HG03558 (cell line): ENCODE data around the gene OXSR1.
"Not testable (repeated sequence)": the region's sequence is repeated elsewhere in the genome, so short reads cannot be mapped to it uniquely, and the experiment has no call there.

ENCODE experiments used
- ATAC-seq: cut with Tn5 transposase; IDR thresholded peaks from one replicate; pipeline ENCODE4 v1.9.1; 2021; ENCODE audit warnings: moderate number of reproducible peaks; ENCODE audit not compliant: unreplicated experiment; ENCODE audit errors: extremely low read depth

Gene OXSR1

DNA sequence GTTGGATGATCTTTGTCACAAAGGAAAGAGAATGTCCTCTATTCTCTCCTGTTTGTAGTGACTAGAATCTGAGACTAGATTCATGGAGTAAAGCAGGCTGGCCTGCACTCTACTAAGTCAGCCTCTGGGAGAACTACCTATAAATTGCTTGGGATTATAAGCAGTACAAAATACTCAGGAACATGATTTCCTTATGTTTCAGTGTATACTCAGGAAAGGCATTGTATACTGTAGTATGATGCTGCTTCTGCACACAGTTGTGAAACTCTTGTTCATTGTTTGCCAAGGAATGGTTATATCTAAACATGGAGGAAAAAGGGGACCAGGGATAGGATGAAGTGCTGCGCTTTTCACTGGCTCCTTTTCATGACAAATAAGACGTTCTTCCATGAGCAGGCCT lies 49.2 kb downstream of the OXSR1 start:
- ATAC-seq = no peak

DNA sequence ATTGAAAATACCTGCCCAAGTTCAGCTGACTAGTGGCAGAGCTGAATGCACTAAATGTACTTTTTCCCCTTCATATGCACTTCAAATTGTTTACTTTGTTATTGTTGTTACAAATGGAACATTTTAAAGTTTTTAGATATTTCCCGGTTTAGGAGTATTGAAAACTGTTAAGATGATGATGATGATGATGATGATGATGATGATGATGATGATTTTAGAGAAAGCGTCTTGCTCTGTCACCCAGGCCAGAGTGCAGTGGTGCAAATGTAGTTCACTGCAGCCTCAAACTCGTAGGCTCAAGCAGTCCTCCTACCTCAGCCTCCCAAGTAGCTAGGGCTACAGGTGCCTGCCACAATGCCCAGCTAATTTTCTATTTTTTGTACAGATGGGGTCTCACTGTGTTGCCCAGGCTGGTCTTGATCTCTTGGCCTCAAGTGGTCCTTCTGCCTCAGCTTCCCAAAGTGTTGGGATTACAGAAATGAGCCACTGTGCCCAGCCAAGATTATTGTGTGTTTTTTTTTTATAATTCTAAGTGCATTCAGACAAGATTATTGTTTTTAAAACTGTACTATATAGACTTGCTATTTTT lies 54.4 kb downstream of the OXSR1 start:
- no peak for ATAC-seq

DNA sequence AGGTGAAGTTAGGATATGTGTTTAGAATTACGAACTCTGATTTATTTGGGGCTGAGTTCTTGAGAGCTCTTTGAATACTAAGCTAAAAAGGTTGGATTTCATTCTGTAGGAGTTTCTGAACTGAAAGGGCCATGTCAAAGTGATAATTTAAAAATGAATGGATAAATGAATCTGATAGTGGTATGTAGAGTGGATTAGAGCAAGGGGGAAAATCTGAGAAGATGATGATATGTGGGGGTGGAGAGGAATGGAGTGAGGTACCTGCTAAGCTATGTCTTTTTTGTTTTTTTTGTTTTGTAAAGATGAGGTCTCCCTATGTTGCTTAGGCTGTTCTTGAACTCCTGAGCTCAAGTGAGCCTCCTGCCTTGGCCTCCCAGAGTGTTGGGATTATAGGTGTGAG lies 55.7 kb downstream of the OXSR1 start:
- ATAC-seq = no peak

DNA sequence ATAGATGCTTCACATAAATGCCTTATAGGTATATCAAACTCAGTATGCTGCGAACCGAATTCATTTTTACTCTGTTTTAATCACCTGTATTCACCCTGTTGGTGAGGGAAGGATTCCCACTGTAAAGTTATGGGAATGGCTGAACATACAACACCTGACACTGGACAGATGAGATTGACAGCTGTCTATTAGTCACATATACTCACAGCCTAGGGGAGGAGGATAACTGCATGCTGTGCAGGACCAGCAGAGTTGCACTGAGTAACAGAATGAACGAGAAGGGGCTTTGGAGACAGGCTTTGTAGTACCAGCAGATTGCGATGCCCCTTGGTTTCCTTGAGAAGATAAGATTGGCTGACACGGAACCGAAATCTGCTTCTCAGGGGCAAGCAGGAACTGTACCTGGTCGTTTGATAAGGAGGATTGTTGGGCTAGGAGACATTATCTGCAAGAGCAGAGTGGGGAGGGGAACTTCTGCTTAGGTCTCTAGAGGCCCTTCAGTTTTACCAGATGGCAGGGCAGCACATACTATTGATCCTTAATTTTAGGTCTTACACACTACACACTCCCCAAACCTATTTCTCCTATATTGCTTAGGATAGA lies 56.8 kb downstream of the OXSR1 start:
- no peak for ATAC-seq

DNA sequence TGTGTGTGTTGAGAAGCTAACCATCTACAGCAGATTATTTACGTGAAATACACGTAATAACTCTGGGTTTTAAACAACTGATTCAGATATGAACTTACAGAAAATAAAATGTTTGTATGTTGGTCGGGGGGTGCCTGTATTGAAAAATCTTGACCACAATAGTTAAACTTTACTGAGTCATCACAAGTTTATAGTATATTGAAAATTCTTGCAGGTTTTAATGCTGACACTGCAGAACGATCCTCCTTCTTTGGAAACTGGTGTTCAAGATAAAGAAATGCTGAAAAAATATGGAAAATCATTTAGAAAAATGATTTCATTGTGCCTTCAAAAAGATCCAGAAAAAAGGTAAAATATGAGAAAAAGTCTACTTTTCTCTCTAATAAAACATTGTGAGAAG lies 59.0 kb downstream of the OXSR1 start:
- no peak for ATAC-seq

DNA sequence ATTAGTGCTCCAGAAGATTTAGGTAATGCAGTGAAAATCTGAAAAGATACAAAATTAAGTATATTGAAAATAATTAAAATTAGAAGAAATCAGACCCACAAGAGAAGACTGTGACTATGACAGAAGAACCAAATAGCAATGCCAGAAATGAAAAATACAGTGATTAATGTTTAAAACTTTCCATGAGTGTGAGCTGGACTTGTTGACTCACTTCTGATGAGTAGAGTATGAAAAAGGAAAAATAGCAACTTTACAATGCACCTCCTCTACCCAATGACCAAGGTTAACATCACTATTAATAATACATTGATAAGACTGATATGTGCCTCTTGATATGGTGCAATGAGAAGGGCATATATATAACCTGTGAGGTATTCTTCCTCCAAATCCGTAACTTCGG lies 60.9 kb downstream of the OXSR1 start:
- ATAC-seq = no peak

DNA sequence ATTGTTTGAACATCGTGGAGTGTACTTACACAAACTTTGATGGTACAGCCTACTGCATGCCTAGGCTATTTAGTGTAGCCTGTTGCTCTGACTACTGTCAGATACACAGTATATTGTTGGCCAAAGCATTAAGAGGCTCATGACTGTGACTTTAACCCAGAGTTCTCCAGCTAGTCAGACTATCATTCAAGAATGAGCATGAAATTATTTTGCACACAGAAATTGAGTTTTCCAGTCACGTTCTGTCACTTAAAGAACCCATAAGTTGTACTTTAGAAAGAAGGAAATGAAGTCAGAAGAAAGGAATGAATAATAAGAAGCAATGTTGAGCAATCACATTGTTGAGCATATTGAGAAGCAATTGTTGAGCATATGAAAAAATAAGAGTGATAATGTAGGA lies 62.7 kb downstream of the OXSR1 start:
- ATAC-seq = no peak

DNA sequence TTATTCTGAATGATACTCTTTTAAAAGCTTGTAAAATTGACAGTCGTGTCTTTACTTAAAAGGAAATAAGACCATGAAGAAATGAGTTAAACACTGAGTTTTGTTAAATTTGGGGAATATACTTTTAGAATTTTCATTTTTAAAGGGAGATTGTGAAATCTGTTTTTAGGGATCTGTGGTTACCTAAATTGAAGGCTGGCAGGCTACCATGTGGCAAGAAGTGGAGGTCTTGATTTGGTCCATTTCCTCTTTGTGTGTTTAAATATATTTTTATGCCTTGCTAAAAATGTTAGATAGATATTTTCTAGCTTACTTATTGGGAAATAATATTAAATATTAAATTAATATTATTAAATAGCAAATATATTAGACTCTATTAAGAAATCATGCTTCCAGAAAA lies 63.7 kb downstream of the OXSR1 start:
- no peak for ATAC-seq

DNA sequence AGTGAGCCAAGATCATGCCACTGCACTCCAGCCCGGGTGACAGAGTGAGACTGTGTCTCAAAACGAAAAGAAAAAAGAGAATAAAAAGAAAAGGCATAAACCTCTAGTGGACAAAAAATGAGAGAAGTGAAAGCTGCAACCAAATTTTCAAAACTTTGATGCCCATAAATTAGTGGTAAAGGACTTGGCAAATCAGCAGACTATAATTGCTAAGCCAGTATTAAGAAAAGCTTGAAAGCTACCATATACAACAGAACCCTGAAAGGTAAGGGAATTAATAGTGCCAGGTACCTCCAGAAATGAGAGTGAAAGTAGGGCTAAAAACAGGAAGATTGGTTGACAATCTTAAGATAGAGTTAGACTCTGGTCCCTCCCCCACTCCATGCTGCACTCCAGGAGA lies 67.4 kb downstream of the OXSR1 start:
- no peak for ATAC-seq

DNA sequence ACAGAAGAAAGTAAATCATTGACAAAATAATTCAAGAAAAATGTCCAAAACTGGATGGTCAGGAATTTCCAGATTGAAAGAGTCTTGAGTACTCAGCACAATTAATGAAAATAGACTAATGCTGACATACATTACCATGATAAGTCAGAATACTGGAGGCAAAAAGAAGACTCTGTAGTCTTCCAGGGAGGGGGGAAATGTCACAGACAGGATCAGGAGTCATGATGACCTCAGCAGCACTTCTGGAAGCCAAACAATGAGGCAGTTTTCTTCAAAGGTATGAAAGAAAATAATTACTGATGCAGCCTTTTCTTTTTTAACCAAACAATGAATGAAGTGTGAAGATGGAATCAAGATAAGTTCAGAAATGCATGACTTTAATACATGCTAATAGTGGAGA lies 70.1 kb downstream of the OXSR1 start:
- no peak for ATAC-seq

DNA sequence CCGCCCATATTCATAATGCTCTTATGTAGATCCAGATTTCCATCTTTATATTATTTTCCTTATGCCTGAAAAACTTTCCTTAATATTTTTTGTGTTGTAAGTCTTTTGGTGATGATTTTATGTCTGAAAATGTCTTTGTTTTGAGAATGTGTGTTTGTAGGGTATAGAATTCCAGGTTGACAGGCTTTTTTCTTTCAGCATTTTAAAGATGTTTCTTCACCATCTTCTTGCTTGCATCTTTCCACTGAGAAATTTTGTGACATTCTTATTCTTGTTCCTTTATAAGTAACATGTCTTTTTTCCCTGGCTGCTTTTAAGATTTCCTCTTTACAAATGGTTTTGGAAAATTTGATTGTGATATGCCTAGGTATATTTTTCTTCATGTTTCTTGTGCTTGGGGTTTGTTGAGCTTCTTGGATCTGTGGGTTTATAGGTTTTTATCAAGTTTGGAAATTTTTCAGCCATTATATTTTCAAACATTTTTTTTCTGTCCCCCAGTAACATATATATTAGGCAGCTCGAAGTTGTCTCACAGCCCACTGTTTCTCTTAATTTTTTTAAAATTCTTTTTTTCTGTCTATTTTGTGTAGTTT lies 73.2 kb downstream of the OXSR1 start:
- no peak for ATAC-seq

DNA sequence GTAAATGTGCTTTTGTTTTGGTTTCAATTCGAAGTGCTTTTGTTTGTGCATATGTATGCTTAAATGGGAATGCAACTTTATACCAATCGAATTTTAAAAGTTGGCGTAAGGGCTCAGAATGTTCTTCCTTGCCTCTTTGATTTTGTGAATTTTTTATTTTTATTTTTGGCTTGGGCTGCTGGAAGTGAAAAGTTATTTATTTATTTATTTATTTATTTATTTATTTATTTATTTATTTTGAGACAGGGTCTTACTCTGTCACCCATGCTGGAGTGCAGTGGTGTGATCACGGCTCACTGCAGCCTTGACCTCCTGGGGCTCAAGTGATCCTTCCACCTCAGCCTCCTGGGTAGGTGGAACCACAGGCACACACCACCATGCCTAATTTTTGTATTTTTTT lies 77.5 kb downstream of the OXSR1 start:
- ATAC-seq = not testable (repeated sequence)

DNA sequence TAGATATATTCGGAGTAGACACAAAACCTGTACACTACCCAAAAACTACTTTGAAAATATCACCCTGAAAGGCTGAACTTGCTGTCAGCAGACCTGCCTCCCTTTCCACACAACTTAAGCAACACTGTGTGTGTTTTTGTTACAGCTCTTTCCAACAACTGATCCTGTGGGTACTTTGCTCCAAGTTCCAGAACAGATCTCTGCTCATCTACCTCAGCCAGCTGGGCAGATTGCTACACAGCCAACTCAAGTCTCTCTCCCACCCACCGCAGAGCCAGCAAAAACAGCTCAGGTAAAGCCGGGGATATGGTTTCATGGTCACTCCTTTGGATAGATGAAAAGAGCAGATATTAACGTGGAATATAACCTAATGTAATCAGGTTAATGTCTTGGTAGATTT lies 80.6 kb downstream of the OXSR1 start:
- no peak for ATAC-seq

DNA sequence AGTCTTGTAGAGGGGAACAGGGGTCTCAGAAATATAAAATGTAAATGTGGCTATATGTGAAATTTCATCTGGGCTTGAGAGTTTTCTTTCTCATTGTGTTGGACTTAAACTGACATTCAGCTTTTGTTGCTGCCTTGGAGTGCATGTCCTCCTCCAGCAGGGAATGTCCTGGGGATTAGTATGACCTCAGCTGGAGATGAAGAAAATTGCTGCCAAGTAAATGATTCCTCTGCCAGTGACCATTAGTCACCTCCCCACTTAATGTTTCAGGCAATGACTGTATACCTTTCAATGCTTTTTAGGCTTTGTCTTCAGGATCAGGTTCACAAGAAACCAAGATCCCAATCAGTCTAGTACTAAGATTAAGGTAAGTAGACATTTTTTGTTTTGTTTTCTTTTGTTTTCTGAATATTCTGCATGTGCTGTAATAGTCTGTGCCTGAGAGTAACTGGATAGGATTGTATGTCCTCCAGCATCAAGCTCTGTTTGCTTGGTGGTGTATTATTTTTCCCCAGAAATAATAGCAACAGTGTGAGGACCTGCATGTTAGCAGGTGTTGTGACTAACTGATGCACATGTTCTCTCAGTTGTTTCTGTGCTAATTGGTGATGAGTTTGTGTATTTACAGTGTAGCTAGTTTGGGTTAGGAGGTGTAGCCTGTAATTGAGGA lies 82.2 kb downstream of the OXSR1 start:
- no peak for ATAC-seq

DNA sequence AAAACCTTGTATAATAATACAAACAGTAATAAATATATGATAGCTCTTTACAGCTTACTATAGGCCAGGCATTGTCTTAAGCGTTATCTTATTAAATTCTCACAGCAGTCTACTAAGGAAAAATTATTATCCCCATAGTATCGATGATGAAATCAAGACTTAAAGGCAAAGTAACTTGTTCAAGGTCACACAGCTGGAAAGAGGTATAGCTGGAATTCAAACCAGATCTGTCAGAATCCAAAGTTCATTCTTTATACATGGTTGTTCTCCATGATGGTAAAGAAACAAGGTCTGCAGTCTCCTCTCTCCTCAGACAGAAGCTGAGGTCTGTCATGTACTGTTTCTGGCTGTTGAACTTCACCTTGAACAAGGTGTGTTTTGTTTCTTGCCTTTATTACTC lies 84.9 kb downstream of the OXSR1 start:
- no peak for ATAC-seq

DNA sequence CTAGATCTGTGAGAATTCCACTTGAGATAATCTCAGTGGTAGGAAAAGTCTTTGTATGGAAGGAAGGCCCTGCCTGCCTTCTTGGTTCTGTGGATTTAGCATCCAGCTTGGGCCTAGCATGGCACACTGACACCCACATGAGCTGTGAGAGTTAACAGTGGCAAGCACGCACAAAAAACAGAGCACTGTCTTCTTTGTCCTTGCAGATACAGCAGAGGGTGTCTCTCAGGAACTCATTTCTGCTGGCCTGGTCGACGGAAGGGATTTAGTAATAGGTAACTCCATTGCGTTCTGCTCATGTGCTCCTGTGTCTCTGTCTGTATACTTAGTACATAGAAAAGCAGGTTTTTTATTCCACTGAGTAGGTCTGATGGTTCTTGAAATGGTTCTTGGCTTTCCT lies 85.9 kb downstream of the OXSR1 start:
- no peak for ATAC-seq

DNA sequence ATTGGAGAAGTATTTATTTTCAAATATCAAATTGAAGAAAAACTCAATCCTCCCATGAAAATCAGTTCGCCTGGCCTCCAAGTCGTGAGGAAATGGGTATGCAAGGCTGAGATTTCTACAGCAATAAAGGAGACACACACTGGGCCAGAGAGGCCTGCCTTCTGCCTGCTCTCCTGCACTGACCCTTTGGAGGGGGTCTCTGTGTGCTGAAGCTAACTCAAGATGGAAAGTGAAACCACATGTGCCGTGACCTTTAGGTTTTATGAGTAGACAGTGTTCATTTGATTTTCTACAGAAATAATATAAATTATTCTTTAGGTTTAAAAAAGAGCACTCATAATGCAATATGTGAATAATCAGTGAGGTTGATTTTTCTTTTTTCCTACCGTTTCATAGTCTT lies 88.4 kb downstream of the OXSR1 start:
- no peak for ATAC-seq

DNA sequence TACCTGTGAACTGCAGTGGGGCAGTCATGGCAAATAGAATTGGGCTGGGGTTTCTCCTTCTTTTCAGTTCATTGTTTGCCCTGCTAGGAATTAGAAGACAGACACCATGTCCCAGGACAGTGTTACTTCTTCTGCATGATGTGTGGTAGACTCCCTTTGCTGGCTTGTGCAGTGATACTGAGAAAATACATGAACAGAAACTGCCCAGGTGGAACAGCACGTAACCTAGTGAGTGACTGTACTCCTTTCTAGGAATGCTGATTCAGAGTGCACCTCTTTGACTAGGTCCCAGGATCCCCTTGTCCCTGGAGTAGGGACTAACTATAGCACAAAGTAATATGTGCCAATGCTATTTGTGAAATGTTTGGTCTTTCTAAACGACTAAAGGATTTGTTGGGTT lies 89.5 kb downstream of the OXSR1 start:
- ATAC-seq = no peak

DNA sequence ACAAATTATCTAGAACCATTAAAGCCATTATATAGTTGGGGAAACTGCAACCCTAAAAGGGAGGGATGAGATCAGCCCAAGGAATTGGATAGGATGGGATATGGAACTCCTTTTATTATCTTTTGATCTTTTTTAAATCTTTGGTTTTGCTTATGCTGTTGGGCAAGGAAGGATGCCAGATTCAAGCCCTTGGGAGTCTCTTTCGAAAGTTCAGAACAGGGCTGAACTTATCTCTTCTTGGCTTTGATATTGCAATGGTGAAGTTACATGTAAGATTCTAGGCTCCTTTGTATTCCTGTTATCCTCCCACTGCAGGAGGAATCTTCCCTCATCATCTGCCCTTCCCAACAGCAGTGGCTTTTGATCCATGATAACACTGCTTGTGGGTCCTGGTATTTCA lies 90.3 kb downstream of the OXSR1 start:
- no peak for ATAC-seq

DNA sequence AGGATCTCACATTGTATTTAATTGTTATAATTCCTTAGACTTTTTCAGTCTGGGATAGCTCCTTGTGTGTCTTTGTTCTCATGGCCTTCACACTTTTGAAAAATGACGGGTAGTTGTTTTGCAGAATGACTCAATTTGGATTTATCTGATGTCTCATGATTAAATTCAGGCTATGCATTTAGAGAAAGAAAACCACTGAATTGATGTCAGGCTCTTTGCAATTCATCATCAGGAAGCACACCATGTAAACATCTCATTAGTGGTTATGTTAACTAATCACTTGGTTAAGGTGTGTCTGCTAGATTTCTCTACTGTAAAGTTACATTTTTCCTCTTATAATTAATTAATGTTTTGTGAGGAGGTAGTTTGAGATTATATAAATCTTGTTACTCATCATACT lies 92.2 kb downstream of the OXSR1 start:
- ATAC-seq = no peak

DNA sequence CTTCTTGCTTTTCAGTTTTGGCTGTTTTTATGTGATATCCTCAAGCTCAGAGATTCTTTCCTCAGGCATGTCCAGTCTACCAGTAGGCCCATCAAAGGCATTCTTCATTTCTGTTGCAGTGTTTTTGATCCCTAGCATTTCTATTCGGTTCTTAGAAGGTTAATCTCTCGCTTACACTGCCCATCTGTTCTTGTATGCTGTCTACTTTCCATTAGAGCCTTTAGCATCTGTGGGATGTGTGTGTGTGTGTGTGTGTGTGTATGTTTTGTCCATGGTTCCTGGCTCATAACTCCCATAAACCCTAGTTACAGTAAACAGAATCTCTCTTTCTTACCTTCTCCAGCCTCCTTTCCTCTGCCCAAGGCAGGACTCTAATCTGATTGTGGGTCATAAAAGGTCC lies 95.1 kb downstream of the OXSR1 start:
- ATAC-seq = no peak

DNA sequence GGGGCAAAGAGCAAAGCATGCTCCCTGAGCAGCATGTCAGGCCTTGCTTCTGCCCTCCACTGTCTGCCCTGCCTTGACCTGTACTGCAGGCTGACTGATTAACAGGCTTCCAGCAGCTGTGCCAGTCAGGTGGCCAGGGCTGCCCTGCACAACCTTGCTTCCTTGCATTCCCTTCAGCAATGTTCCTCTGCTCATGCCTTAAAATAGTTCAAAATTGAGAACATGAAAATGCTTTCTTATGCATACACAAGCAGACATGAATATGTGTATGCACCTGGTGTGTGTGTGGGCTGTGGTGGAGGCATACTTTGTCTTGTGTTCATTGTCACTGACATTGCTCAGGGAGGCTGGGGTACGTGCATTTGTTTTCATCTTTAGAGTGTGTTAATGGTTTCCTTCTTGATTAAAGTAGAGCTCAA lies 99.0 kb downstream of the OXSR1 start:
- no peak for ATAC-seq
